CD4-positive, alpha-beta T cell (primary cell): ENCODE measurements around the gene SYCP3. TPM values are rescaled to one million over a fixed set of nuclear protein-coding genes. Genes with fewer than 3 reads are reported as not detected.

ENCODE experiments used
- ATAC-seq: fragments of 200-7000 bp; cut with Tn5 transposase; one replicate; pipeline ENCODE4 v1.10.0; 2022; ENCODE audit warnings: mild to moderate bottlenecking; ENCODE audit not compliant: poor library complexity
- CTCF ChIA-PET: fragments of 350-600 bp; sonication (Branson Sonifier 250); formaldehyde crosslinking; loops from one replicate; lab custom pipeline; 2021; ENCODE audit warnings: antibody characterized with exemption, inconsistent platforms; lab: Charles Lee
- POLR2A ChIA-PET: fragments of 350-600 bp; sonication (Branson Sonifier 250); formaldehyde crosslinking; loops from one replicate; lab custom pipeline; 2021; ENCODE audit warnings: antibody characterized with exemption, inconsistent platforms; lab: Charles Lee
- DNase-seq, 14 experiments: peaks; one replicate each; pipeline ENCODE4 v3.0.0-alpha.2; 2013 to 2020; ENCODE audit warnings: mixed read lengths in 2 of 14
- H3K27ac ChIP-seq, 2 donors: one replicate each; pipeline versions ENCODE4 v1.5.1 to v1.7.0; 2013; ENCODE audit warnings: low read length in 2 of 2, low read depth in 1 of 2, mild to moderate bottlenecking in 1 of 2
- H3K27me3 ChIP-seq, 2 experiments: 1 replicate in 1 of 2; 2 replicates in 1 of 2; pipeline versions ENCODE4 v1.6.1 to v1.7.0; 2013; ENCODE audit warnings: low read length in 2 of 2, control low read depth in 1 of 2, mild to moderate bottlenecking in 1 of 2, moderate library complexity in 1 of 2; ENCODE audit not compliant: insufficient read depth in 2 of 2, control insufficient read depth in 1 of 2
- H3K36me3 ChIP-seq: one replicate; pipeline ENCODE4 v1.6.1; 2013; ENCODE audit warnings: low read length, control low read depth; ENCODE audit not compliant: insufficient read depth
- H3K4me1 ChIP-seq: one replicate; pipeline ENCODE4 v1.6.1; 2013; ENCODE audit warnings: low read length, control low read depth; ENCODE audit not compliant: insufficient read depth
- H3K4me3 ChIP-seq: one replicate; pipeline ENCODE4 v1.5.1; 2013; ENCODE audit warnings: mild to moderate bottlenecking, low read length, moderate library complexity
- H3K9me3 ChIP-seq, 2 experiments: 1 replicate in 1 of 2; 2 replicates in 1 of 2; pipeline versions ENCODE4 v1.6.1 to v1.7.0; 2013; ENCODE audit warnings: low read length in 2 of 2, mild to moderate bottlenecking in 2 of 2, control low read depth in 1 of 2, moderate library complexity in 1 of 2; ENCODE audit not compliant: control insufficient read depth in 1 of 2, insufficient read depth in 1 of 2
- H3K27ac Mint-ChIP-seq: one replicate; pipeline ENCODE4 v1.8.0; 2020; ENCODE audit warnings: mixed read lengths
- H3K27me3 Mint-ChIP-seq: one replicate; pipeline ENCODE4 v1.8.0; 2021; ENCODE audit warnings: mixed read lengths
- H3K36me3 Mint-ChIP-seq: one replicate; pipeline ENCODE4 v1.8.0; 2021; ENCODE audit warnings: low read depth, mixed read lengths
- H3K4me1 Mint-ChIP-seq: one replicate; pipeline ENCODE4 v1.8.0; 2021; ENCODE audit warnings: low read depth, mixed read lengths
- H3K4me3 Mint-ChIP-seq: one replicate; pipeline ENCODE4 v1.8.0; 2020; ENCODE audit warnings: mild to moderate bottlenecking, mixed read lengths
- H3K9me3 Mint-ChIP-seq: one replicate; pipeline ENCODE4 v1.8.0; 2020; ENCODE audit warnings: mixed read lengths
- intact Hi-C, 2 experiments: fragments of 100-400 bp; cut with DNase I in 1 of 2; cut with micrococcal nuclease in 1 of 2; formaldehyde crosslinking; loops; one replicate each; pipeline versions ENCODE4 v1.15.1 to v1.9.0; 2023 to 2025; cut with DNase I, micrococcal nuclease
- total RNA-seq, 174 experiments: library from RNA in 2 of 174; stranded (reverse) in 2 of 174; gene quantifications; one replicate each; pipeline ENCODE4 v1.2.3 and lab custom pipeline; 2021 to 2026
- TF ChIP-seq, protein P1 (sequence below): fragments of 200-600 bp; IDR thresholded peaks from one replicate; pipeline ENCODE4 v1.8.0; 2022; ENCODE audit warnings: antibody characterized with exemption, mild to moderate bottlenecking

SYCP3 gene
- total RNA-seq, 2 experiments from 2014 or later: 0.22 to 0.34 TPM

DNA sequence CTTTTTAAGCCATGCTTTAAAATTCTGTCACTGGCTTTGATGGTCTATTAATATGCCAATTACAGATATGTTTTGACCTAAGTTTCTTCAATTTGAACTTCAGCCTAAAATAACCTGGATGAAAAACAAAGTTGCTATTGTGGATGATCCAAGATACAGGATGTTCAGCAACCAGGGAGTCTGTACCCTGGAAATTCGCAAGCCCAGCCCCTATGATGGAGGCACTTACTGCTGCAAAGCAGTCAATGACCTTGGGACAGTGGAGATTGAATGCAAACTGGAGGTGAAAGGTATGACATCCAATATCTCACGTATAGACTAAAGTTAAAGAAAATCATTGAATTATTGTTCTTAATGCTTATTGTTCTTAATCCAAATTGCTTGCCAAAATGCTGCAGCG lies 59.0 kb downstream of the SYCP3 start:
- ChIA-PET POLR2A (no interaction called here), CTCF (no interaction called here)
- H3K4me1 Mint-ChIP-seq: no peaks in the 10 kb centered on the region
- H3K9me3 ChIP-seq: no peaks in the 10 kb centered on the region
- H3K36me3 ChIP-seq: no peaks in the 10 kb centered on the region
- H3K27ac ChIP-seq: no peak overlapping the region
- H3K36me3 Mint-ChIP-seq: no peaks in the 10 kb centered on the region
- ATAC-seq: no peak
- DNase-seq: no peak
- no peaks in the 10 kb centered on the region for H3K4me1 ChIP-seq
- no peak overlapping the region for H3K4me3 Mint-ChIP-seq
- no peaks in the 10 kb centered on the region for H3K27me3 ChIP-seq
- no peak overlapping the region for H3K4me3 ChIP-seq
- TF ChIP-seq, protein P1, sequence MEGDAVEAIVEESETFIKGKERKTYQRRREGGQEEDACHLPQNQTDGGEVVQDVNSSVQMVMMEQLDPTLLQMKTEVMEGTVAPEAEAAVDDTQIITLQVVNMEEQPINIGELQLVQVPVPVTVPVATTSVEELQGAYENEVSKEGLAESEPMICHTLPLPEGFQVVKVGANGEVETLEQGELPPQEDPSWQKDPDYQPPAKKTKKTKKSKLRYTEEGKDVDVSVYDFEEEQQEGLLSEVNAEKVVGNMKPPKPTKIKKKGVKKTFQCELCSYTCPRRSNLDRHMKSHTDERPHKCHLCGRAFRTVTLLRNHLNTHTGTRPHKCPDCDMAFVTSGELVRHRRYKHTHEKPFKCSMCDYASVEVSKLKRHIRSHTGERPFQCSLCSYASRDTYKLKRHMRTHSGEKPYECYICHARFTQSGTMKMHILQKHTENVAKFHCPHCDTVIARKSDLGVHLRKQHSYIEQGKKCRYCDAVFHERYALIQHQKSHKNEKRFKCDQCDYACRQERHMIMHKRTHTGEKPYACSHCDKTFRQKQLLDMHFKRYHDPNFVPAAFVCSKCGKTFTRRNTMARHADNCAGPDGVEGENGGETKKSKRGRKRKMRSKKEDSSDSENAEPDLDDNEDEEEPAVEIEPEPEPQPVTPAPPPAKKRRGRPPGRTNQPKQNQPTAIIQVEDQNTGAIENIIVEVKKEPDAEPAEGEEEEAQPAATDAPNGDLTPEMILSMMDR: no peak
- H3K27me3 Mint-ChIP-seq: no peaks in the 10 kb centered on the region
- no peaks in the 10 kb centered on the region for H3K9me3 Mint-ChIP-seq
- no peak overlapping the region for H3K27ac Mint-ChIP-seq
- intact Hi-C loops: no loop called here

Other genes with a start within 250 kb of the SYCP3 start
- gene MYBPC1, start 144.5 kb downstream of the SYCP3 start, total RNA-seq: not detected
- 10 to 100 TPM; 10.8 to 11.9 TPM for gene CHPT1, start 41.8 kb downstream of the SYCP3 start, total RNA-seq
- 10 to 100 TPM; 38.2 to 43.8 TPM for gene GNPTAB, start 91.5 kb upstream of the SYCP3 start, total RNA-seq
- gene DRAM1, start 138.1 kb upstream of the SYCP3 start, total RNA-seq: 1 to 10 TPM; 1.3 to 1.6 TPM